H9 (cell line): Measurements from ENCODE around the gene PAGE2. TPM values are rescaled to one million over a fixed set of nuclear protein-coding genes. Genes with fewer than 3 reads are reported as not detected.

Source experiments
- DNase-seq: peaks from one replicate; pipeline ENCODE4 v3.0.0-alpha.2; 2017
- H2AFZ ChIP-seq: one replicate; pipeline ENCODE4 v1.6.1; 2013; ENCODE audit warnings: mild to moderate bottlenecking, low read length, control low read depth, moderate library complexity
- H2AK5ac ChIP-seq: 2 replicates; pipeline ENCODE4 v1.6.1; 2013; ENCODE audit warnings: low read length, control low read depth, mixed read lengths; ENCODE audit not compliant: insufficient read length
- H2BK120ac ChIP-seq: one replicate; pipeline ENCODE4 v1.6.1; 2013; ENCODE audit warnings: low read depth, mild to moderate bottlenecking, low read length, control low read depth, inconsistent platforms; ENCODE audit not compliant: poor library complexity, severe bottlenecking
- H2BK12ac ChIP-seq: 2 replicates; pipeline ENCODE4 v1.6.1; 2013; ENCODE audit warnings: low read length, control low read depth, mixed read lengths, low read depth; ENCODE audit not compliant: insufficient read length
- H2BK15ac ChIP-seq: 2 replicates; pipeline ENCODE4 v1.6.1; 2013; ENCODE audit warnings: low read depth, low read length, control low read depth
- H2BK20ac ChIP-seq: one replicate; pipeline ENCODE4 v1.6.1; 2013; ENCODE audit warnings: low read depth, mild to moderate bottlenecking, low read length, control low read depth, inconsistent platforms; ENCODE audit not compliant: poor library complexity, severe bottlenecking
- H2BK5ac ChIP-seq: 2 replicates; pipeline ENCODE4 v1.6.1; 2013; ENCODE audit warnings: low read length, control low read depth, mixed read lengths; ENCODE audit not compliant: insufficient read length
- H3K14ac ChIP-seq: 2 replicates; pipeline ENCODE4 v1.6.1; 2013; ENCODE audit warnings: low read length, control low read depth; ENCODE audit not compliant: insufficient read depth
- H3K18ac ChIP-seq: 2 replicates; pipeline ENCODE4 v1.6.1; 2013; ENCODE audit warnings: low read depth, mild to moderate bottlenecking, mixed read lengths, low read length, control low read depth; ENCODE audit not compliant: insufficient read length
- H3K23ac ChIP-seq: 2 replicates; pipeline ENCODE4 v1.6.1; 2013; ENCODE audit warnings: low read length, control low read depth, mixed read lengths, low read depth; ENCODE audit not compliant: insufficient read length
- H3K23me2 ChIP-seq: 2 replicates; pipeline ENCODE4 v1.6.1; 2013; ENCODE audit warnings: low read depth, mild to moderate bottlenecking, mixed read lengths, low read length, control low read depth; ENCODE audit not compliant: insufficient read length, poor library complexity, severe bottlenecking
- H3K27ac ChIP-seq: 2 replicates; pipeline ENCODE4 v1.5.1; 2013; ENCODE audit warnings: low read length, control low read depth, mixed read lengths, low read depth; ENCODE audit not compliant: insufficient read length
- H3K27me3 ChIP-seq: 2 replicates; pipeline ENCODE4 v1.6.1; 2013; ENCODE audit warnings: low read length, control low read depth, inconsistent platforms; ENCODE audit not compliant: insufficient read depth
- H3K4ac ChIP-seq: 2 replicates; pipeline ENCODE4 v1.6.1; 2013; ENCODE audit warnings: low read depth, mild to moderate bottlenecking, control low read depth, inconsistent platforms, low read length, moderate library complexity
- H3K4me1 ChIP-seq: 2 replicates; pipeline ENCODE4 v1.6.1; 2013; ENCODE audit warnings: low read length, control low read depth, inconsistent platforms; ENCODE audit not compliant: insufficient read depth
- H3K4me2 ChIP-seq: 2 replicates; pipeline ENCODE4 v1.6.1; 2013; ENCODE audit warnings: low read length, control low read depth, mixed read lengths; ENCODE audit not compliant: insufficient read length, insufficient read depth
- H3K56ac ChIP-seq: 2 replicates; pipeline ENCODE4 v1.6.1; 2013; ENCODE audit warnings: low read depth, mild to moderate bottlenecking, mixed read lengths, low read length, control low read depth; ENCODE audit not compliant: insufficient read length
- H3K79me1 ChIP-seq: 2 replicates; pipeline ENCODE4 v1.6.1; 2013; ENCODE audit warnings: low read depth, mild to moderate bottlenecking, moderate library complexity, low read length, control low read depth, inconsistent platforms; ENCODE audit not compliant: insufficient read depth, poor library complexity, severe bottlenecking
- H3K79me2 ChIP-seq: 2 replicates; pipeline ENCODE4 v1.6.1; 2013; ENCODE audit warnings: low read length, control low read depth, inconsistent platforms; ENCODE audit not compliant: insufficient read depth
- H3K9ac ChIP-seq: 2 replicates; pipeline ENCODE4 v1.6.1; 2013; ENCODE audit warnings: low read length, control low read depth, mixed read lengths; ENCODE audit not compliant: insufficient read length; ENCODE audit errors: extremely low read depth
- H3K9me3 ChIP-seq: one replicate; pipeline ENCODE4 v1.6.1; 2013; ENCODE audit warnings: low read depth, low read length, inconsistent platforms; ENCODE audit not compliant: control insufficient read depth
- H3T11ph ChIP-seq: one replicate; pipeline ENCODE4 v1.6.1; 2013; ENCODE audit warnings: mild to moderate bottlenecking, low read length, control low read depth, inconsistent platforms
- H4K20me1 ChIP-seq: one replicate; pipeline ENCODE4 v1.6.1; 2013; ENCODE audit not compliant: control insufficient read depth, insufficient read length, insufficient read depth
- H4K5ac ChIP-seq: 2 replicates; pipeline ENCODE4 v1.6.1; 2013; ENCODE audit warnings: low read depth, mild to moderate bottlenecking, mixed read lengths, low read length, control low read depth; ENCODE audit not compliant: insufficient read length
- H4K8ac ChIP-seq: replicated peaks from 2 replicates; pipeline ENCODE4 v1.6.1; 2013; ENCODE audit warnings: low read length, control low read depth, mixed read lengths, low read depth; ENCODE audit not compliant: insufficient read length
- H4K91ac ChIP-seq: 2 replicates; pipeline ENCODE4 v1.6.1; 2013; ENCODE audit warnings: low read depth, mild to moderate bottlenecking, moderate library complexity, mixed read lengths, low read length, control low read depth; ENCODE audit not compliant: insufficient read length
- H3K27ac Mint-ChIP-seq, 3 experiments: 2 replicates in 2 of 3; 3 replicates in 1 of 3; pipeline ENCODE4 v1.8.0; 2020 to 2021; ENCODE audit warnings: mixed read lengths in 3 of 3, mild to moderate bottlenecking in 1 of 3, moderate library complexity in 1 of 3
- H3K27me3 Mint-ChIP-seq: 2 replicates; pipeline ENCODE4 v1.8.0; 2021; ENCODE audit warnings: low read depth, mild to moderate bottlenecking, moderate library complexity, mixed read lengths
- H3K36me3 Mint-ChIP-seq, 3 experiments: 2 replicates in 2 of 3; 3 replicates in 1 of 3; pipeline ENCODE4 v1.8.0; 2020 to 2021; ENCODE audit warnings: low read depth in 3 of 3, mixed read lengths in 3 of 3; ENCODE audit not compliant: insufficient read depth in 1 of 3
- H3K4me1 Mint-ChIP-seq, 2 experiments: 2 replicates each; pipeline ENCODE4 v1.8.0; 2020; ENCODE audit warnings: mixed read lengths in 2 of 2
- H3K4me3 Mint-ChIP-seq, 2 experiments: 2 replicates in 1 of 2; 3 replicates in 1 of 2; pipeline ENCODE4 v1.8.0; 2020 to 2021; ENCODE audit warnings: mild to moderate bottlenecking in 2 of 2, mixed read lengths in 2 of 2, moderate library complexity in 1 of 2
- H3K9me3 Mint-ChIP-seq, 2 experiments: 2 replicates in 1 of 2; 3 replicates in 1 of 2; pipeline ENCODE4 v1.8.0; 2020; ENCODE audit warnings: mild to moderate bottlenecking in 2 of 2, mixed read lengths in 2 of 2, moderate library complexity in 1 of 2
- CTCF ChIP-seq: fragments of 200-600 bp; sonication (generic); conservative IDR thresholded peaks from 3 replicates; pipeline ENCODE4 v1.8.0; 2021; ENCODE audit warnings: antibody characterized with exemption, mild to moderate bottlenecking
- total RNA-seq: library from RNA; stranded (reverse); gene quantifications from 2 replicates; pipeline ENCODE4 v1.2.1, GENCODE V29; 2021

The PAGE2 gene
- total RNA-seq, 1 experiment from 2014 or later = not detected

- Mint-ChIP-seq H3K27me3 (peaks cover 13% of the 10 kb centered on the region), H3K27ac (no peak overlapping the region), H3K4me1 (no peaks in the 10 kb centered on the region), H3K9me3 (peaks cover 82 to 88% of the 10 kb centered on the region in 2 experiments), H3K4me3 (no peak overlapping the region), H3K36me3 (no peaks in the 10 kb centered on the region; a peak in 2 of 7 replicates)
- Histone ChIP-seq H4K91ac (no peak overlapping the region), H3K56ac (no peak overlapping the region), H3K18ac (no peak overlapping the region), H3K4me1 (no peaks in the 10 kb centered on the region), H3K23ac (no peak overlapping the region), H4K5ac (no peak overlapping the region), H2BK12ac (no peak overlapping the region), H3K79me2 (no peaks in the 10 kb centered on the region), H3K9ac (no peak overlapping the region), H4K20me1 (no peaks in the 10 kb centered on the region), H3K79me1 (no peaks in the 10 kb centered on the region), H3K27ac (no peak overlapping the region), H2BK20ac (no peak overlapping the region), H3K9me3 (peaks cover 61% of the 10 kb centered on the region), H3K14ac (no peak overlapping the region), H3K27me3 (no peaks in the 10 kb centered on the region), H2BK15ac (no peak overlapping the region), H4K8ac (no peak overlapping the region), H3K23me2 (no peaks in the 10 kb centered on the region), H2AFZ (no peak overlapping the region), H3K4me2 (no peak overlapping the region), H2BK5ac (no peak overlapping the region), H2BK120ac (no peak overlapping the region), H3K4ac (no peak overlapping the region), H2AK5ac (no peak overlapping the region), H3T11ph (no peak overlapping the region)
- DNase-seq = no peak
- TF ChIP-seq CTCF = no peak
Observed at GRCh38 chrX:55119271-55119670, 30.5 kb downstream of the PAGE2 start.
